ENCODE data around the gene ZNF174. TPM values are rescaled to one million over a fixed set of nuclear protein-coding genes. Genes with fewer than 3 reads are reported as not detected.
A peak's percentile ranks its signal among the peaks of the same experiment; 100 is the strongest.

Gene ZNF174
- total RNA-seq, 6 experiments from 2014 or later: 3.4 to 5.3 (median 4.1) TPM

- no peak for DNase-seq
- H3K9me3 ChIP-seq: peaks cover 0 to 8% (median 0%) of the 10 kb centered on the region in 4 donors
- peak overlapping the region; percentile 47 to 88 (median 64) for H3K27ac ChIP-seq
- peaks cover 0 to 19% (median 8%) of the 10 kb centered on the region in 4 donors for H3K36me3 ChIP-seq
- intact Hi-C loops (cut with DNase I): no loop called here
- 0% methylated on average over 13 of the region's 18 CpGs for WGBS (ENCODE audit: insufficient coverage, low coverage, low lambda C conversion rate, missing lambda C conversion rate)
- no peaks in the 10 kb centered on the region for H3K27me3 ChIP-seq
- no peak for TF ChIP-seq POLR2A (IDR thresholded peaks at IDR 0.05)
- no peak for TF ChIP-seq CTCF (IDR thresholded peaks at IDR 0.05)
- no peak for ATAC-seq
- H3K4me1 ChIP-seq: peaks cover 0 to 13% (median 4%) of the 10 kb centered on the region in 4 donors
- H3K4me3 ChIP-seq: peak overlapping the region; percentile 91 to 97 (median 93)
Measured at GRCh38 chr16:3400446-3400778, 603 bp upstream of the ZNF174 start.

GRCh38 chr16:3401719-3402397, 843 bp downstream of the ZNF174 start:
- intact Hi-C loops (cut with DNase I): no loop called here
- H3K27ac ChIP-seq: peak overlapping the region; percentile 48 to 76 (median 69)
- ATAC-seq (no peak), DNase-seq (no peak)
- peaks cover 0 to 13% (median 4%) of the 10 kb centered on the region in 4 donors for H3K4me1 ChIP-seq
- peaks cover 0 to 16% (median 5%) of the 10 kb centered on the region in 4 donors for H3K9me3 ChIP-seq
- peak overlapping the region; percentile 91 to 97 (median 93) for H3K4me3 ChIP-seq
- H3K36me3 ChIP-seq: peaks cover 0 to 25% (median 8%) of the 10 kb centered on the region in 4 donors
- 13% methylated on average over 8 of the region's 17 CpGs for WGBS (ENCODE audit: insufficient coverage, low coverage, low lambda C conversion rate, missing lambda C conversion rate)
- H3K27me3 ChIP-seq: no peaks in the 10 kb centered on the region
- TF ChIP-seq CTCF (IDR thresholded peaks at IDR 0.05): no peak
- TF ChIP-seq POLR2A (IDR thresholded peaks at IDR 0.05): no peak

GRCh38 chr16:3408561-3409197, 7.7 kb downstream of the ZNF174 start:
- H3K27me3 ChIP-seq: no peaks in the 10 kb centered on the region
- H3K36me3 ChIP-seq: peaks cover 0 to 37% (median 6%) of the 10 kb centered on the region in 4 donors
- intact Hi-C loops (cut with DNase I): no loop called here
- H3K4me1 ChIP-seq: no peaks in the 10 kb centered on the region
- no peak overlapping the region for H3K4me3 ChIP-seq
- TF ChIP-seq POLR2A (IDR thresholded peaks at IDR 0.05) (no peak), CTCF (IDR thresholded peaks at IDR 0.05) (no peak)
- DNase-seq (no peak), ATAC-seq (no peak)
- H3K9me3 ChIP-seq: peaks cover 6 to 41% (median 28%) of the 10 kb centered on the region in 4 donors
- WGBS (ENCODE audit: insufficient coverage, low coverage, low lambda C conversion rate, missing lambda C conversion rate): 99% methylated on average over 10 of the region's 12 CpGs
- H3K27ac ChIP-seq: no peak overlapping the region

GRCh38 chr16:3413730-3414379, 12.8 kb downstream of the ZNF174 start:
- Histone ChIP-seq H3K27ac (no peak overlapping the region), H3K27me3 (no peaks in the 10 kb centered on the region), H3K4me1 (no peaks in the 10 kb centered on the region), H3K9me3 (peaks cover 2 to 11% (median 10%) of the 10 kb centered on the region in 4 donors), H3K4me3 (no peak overlapping the region), H3K36me3 (peaks cover 0 to 3% (median 0%) of the 10 kb centered on the region in 4 donors)
- no peak for DNase-seq
- WGBS (ENCODE audit: insufficient coverage, low coverage, low lambda C conversion rate, missing lambda C conversion rate): 20% methylated on average over 1 of the region's 29 CpGs
- intact Hi-C loops (cut with DNase I): no loop called here
- no peak for ATAC-seq
- TF ChIP-seq POLR2A (IDR thresholded peaks at IDR 0.05): no peak
- TF ChIP-seq CTCF (IDR thresholded peaks at IDR 0.05): no peak
